ENCODE measurements around the gene SDR42E2. TPM values are rescaled to one million over a fixed set of nuclear protein-coding genes. Genes with fewer than 3 reads are reported as not detected.

Gene SDR42E2
- total and polyA plus RNA-seq, 2 donors (not counting 3 experiments of a cell fraction or from before 2014, with no cell fraction given): 0.03 to 0.13 TPM

DNA sequence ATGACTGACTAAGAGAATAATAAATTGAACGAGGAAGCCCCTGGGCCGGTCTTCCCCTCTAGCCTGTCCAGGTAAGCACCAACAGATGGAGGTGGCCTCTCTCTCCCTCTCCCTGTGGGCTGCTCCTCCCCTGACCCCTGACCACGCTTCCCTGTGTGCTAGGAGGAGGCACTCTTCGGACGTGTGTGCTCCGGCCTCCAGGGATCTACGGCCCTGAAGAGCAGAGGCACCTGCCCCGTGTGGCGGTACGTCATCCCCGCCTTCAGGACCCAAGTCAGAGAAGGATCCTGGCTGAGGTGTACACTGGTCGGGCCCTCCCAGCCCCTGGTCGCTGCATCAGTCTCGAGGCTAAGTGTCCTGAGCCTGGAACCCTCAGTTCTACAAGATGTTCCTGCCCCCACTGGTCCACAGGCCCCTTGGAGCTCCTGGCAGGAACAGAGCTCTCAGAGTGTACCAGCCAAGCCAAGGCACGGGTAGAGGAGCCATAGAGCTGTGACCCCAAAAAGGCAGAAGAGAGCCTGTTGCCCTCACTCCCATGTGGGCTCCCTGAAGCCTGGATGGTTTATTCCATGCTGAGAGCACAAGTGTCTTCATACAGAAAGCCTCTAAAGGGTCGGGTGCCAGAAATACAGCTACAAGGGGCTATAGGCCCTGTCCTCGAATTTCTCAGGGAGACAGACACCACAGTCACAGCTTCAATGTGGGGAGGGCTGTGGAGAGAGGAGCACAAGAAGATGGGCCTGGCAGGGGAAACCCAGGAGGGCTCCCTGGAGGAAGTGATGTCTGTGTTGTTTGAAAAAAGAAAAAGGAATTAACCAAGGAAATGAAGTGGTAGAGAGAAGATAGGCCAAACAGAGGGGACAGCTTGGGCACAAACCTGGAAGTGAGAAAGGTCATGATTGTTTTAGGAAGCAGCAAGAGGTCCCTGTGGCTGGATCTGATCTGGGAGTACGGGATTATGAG, 15.9 kb downstream of the SDR42E2 start:
- H3K36me3 ChIP-seq (ENCODE audit: control insufficient read depth in 2 of 2, extremely low read depth in 1 of 2, insufficient read depth in 2 of 2, low read length in 2 of 2): no peaks in the 10 kb centered on the region
- no peak for FAIRE-seq
- POLR2A ChIA-PET: no interaction called here
- no peaks in the 10 kb centered on the region for H3K9me1 ChIP-seq (replicated peaks; ENCODE audit: control insufficient read depth, extremely low read depth, insufficient read depth, low read length)
- CTCF ChIA-PET: interaction anchor here (0.9 kb wide), 1 partner anchor 10 kb away, joined by 4 read pairs; no protein-coding TSS in a partner anchor
- no peak for DNase-seq (ENCODE audit: low read depth, low spot score)
- H3K27me3 ChIP-seq (ENCODE audit: control insufficient read depth in 2 of 2, insufficient read depth in 2 of 2, low read length in 2 of 2): no peaks in the 10 kb centered on the region
- no peak overlapping the region for H3K4me2 ChIP-seq (ENCODE audit: insufficient read depth, low read length)
- H3K9me3 ChIP-seq (replicated peaks; ENCODE audit: control insufficient read depth, insufficient read depth, low read length): no peaks in the 10 kb centered on the region
- no peak overlapping the region for H2AFZ ChIP-seq (ENCODE audit: low read depth, low read length)
- no peaks in the 10 kb centered on the region for H3K79me2 ChIP-seq (ENCODE audit: control insufficient read depth, insufficient read depth, low read length)
- BruUV-seq (replicated peaks): no TSS peak
- no peak overlapping the region for H3K27ac ChIP-seq (ENCODE audit: insufficient read depth, low read depth, low read length)
- dilution Hi-C loops (cut with MboI; ENCODE audit: extremely low pct_ligation_motif_present, low sequenced_read_pairs): no loop called here
- H3K4me3 ChIP-seq (replicated peaks in 1 of 3; ENCODE audit: insufficient read depth in 1 of 3, low read depth in 1 of 3, low read length in 3 of 3): no peak overlapping the region
- H4K20me1 ChIP-seq (replicated peaks; ENCODE audit: control insufficient read depth, extremely low read depth, insufficient read depth, low read length): no peaks in the 10 kb centered on the region
- H3K9ac ChIP-seq (replicated peaks; ENCODE audit: extremely low read depth, insufficient read depth, low read length): no peak overlapping the region
- H3K4me1 ChIP-seq (ENCODE audit: control insufficient read depth, extremely low read depth, insufficient read depth, low read length): no peaks in the 10 kb centered on the region
- no peak for TF ChIP-seq FOS (IDR thresholded peaks at IDR 0.05; ENCODE audit: borderline replicate concordance, insufficient read depth, low read length)
- no peak for TF ChIP-seq POLR2A (IDR thresholded peaks at IDR 0.05; ENCODE audit: low read depth, low read length)
- no peak for TF ChIP-seq EZH2 (IDR thresholded peaks at IDR 0.05; ENCODE audit: borderline replicate concordance, low read depth, low read length, severe bottlenecking)
- no peak for TF ChIP-seq GATA2 (IDR thresholded peaks at IDR 0.05; ENCODE audit: insufficient read depth, insufficient read length, low read depth, low read length)
- TF ChIP-seq POLR2AphosphoS5 (IDR thresholded peaks at IDR 0.05; ENCODE audit: insufficient read depth, low read depth, low read length): no peak
- no peak for TF ChIP-seq JUN (IDR thresholded peaks at IDR 0.05; ENCODE audit: borderline replicate concordance, insufficient read depth, insufficient read length, low read depth)
- no peak for TF ChIP-seq MYC (IDR thresholded peaks at IDR 0.05; ENCODE audit: low read depth, low read length)
- TF ChIP-seq, protein P1, sequence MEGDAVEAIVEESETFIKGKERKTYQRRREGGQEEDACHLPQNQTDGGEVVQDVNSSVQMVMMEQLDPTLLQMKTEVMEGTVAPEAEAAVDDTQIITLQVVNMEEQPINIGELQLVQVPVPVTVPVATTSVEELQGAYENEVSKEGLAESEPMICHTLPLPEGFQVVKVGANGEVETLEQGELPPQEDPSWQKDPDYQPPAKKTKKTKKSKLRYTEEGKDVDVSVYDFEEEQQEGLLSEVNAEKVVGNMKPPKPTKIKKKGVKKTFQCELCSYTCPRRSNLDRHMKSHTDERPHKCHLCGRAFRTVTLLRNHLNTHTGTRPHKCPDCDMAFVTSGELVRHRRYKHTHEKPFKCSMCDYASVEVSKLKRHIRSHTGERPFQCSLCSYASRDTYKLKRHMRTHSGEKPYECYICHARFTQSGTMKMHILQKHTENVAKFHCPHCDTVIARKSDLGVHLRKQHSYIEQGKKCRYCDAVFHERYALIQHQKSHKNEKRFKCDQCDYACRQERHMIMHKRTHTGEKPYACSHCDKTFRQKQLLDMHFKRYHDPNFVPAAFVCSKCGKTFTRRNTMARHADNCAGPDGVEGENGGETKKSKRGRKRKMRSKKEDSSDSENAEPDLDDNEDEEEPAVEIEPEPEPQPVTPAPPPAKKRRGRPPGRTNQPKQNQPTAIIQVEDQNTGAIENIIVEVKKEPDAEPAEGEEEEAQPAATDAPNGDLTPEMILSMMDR (IDR thresholded peaks at IDR 0.05; ENCODE audit: extremely low read depth in 1 of 2, insufficient read depth in 1 of 2, low read depth in 1 of 2, low read length in 2 of 2): no peak
- TF ChIP-seq, protein P2, sequence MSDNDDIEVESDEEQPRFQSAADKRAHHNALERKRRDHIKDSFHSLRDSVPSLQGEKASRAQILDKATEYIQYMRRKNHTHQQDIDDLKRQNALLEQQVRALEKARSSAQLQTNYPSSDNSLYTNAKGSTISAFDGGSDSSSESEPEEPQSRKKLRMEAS (IDR thresholded peaks at IDR 0.05; ENCODE audit: insufficient read depth, insufficient read length): no peak
- intact Hi-C loops (cut with micrococcal nuclease): no loop called here
